Measurements from ENCODE around the gene MS4A18.

Gene MS4A18

GRCh38 chr11:60768202-60768601 is 43.7 kb downstream of the MS4A18 start:
- no peak for DNase-seq

DNA sequence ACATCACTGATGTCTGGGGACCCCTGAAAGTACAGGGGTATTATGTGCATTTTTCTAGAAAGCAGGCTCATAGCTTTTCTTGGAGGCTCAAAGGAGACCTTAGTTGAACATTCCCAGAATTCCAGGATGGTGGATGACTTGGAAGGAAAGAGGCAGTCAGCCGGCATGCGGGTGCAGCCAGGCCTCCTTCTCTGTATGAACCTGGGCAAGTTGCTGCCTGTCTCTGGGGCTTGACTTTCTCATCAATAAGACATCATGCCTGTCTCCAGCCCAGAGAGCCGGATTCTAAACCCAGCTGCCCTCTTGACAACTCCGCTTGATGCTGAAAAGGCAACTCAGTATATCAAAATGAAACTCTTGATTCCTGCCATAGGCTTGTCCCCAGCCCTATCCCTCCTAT is 44.8 kb downstream of the MS4A18 start:
- DNase-seq = no peak

DNA sequence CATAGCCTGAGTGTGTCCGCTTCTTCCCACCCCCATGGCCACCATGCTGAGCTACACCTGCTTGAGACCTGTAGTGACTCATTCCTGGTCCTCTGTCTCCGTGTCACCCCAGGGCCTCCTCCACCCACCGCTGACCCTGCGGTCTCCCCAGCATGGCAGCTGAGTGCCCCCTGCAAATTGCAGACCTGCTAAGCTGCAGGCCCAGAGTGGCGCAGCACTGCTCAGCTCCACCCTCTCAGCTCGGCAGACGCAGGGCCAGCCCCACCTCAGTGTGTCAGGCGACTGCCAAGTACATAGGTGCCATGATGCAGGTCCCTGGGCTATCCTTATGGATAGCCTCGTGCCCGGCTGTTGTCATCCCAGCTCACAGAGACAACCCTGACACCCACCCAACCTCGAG is 45.3 kb downstream of the MS4A18 start:
- DNase-seq = no peak

- no peak for DNase-seq
These were observed 46.6 kb downstream of the MS4A18 start for GRCh38 chr11:60771146-60771545.

DNA sequence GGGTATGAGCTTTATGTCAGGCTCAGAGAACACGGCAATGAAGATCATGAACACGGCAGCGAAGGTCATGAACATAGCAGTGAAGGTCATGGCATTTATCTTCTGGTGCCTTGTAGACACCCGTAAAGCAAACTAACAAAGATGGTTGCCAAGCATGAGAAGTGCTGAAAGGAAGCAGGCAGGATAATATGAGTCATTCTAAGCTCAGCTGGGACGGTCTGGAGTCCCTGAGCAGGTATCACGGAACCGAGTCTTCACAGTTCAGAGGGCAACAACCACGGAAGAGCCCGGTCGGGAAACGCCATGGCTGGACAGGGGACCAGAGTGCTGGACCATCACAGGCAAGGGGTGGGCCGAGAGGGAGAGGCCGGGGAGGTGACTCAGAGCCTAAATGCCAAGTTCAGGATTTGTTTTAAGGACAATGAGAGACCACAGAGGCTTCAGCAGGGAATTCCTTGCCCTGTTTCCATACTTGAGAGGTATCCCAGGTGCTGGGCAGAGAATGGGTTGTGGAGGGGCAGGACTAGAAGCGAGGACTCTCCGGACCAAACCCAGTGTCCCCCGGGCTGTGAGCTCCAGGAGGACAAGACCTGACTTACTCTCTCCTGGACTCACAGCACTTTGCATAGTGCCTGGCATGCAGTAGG is 47.5 kb downstream of the MS4A18 start:
- DNase-seq = no peak

DNA sequence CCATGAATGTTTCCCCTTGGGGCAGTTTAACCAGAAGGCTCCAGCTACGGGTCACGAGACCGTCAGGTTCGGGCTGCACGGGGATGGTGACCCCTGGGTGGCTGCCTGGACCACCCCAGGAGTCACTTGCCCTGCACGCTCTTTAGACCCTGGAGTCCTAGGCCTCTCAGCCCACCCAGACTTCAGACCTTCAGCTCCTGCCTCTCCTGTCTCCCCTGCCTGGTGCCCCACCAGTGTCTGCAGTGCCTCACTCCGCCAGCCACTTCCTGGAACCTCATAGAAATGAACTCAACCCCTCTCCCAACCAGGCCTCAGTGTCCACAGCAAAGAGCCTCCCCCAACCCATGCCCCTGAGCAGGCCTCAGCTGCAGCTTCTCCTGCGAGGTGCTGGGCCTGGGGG is 48.1 kb downstream of the MS4A18 start:
- DNase-seq = no peak

- DNase-seq = no peak
These were observed 50.2 kb downstream of the MS4A18 start for GRCh38 chr11:60774726-60775125.

- peak; percentile 81 to 83 for DNase-seq
These were observed 51.0 kb downstream of the MS4A18 start for GRCh38 chr11:60775420-60775961.

DNA sequence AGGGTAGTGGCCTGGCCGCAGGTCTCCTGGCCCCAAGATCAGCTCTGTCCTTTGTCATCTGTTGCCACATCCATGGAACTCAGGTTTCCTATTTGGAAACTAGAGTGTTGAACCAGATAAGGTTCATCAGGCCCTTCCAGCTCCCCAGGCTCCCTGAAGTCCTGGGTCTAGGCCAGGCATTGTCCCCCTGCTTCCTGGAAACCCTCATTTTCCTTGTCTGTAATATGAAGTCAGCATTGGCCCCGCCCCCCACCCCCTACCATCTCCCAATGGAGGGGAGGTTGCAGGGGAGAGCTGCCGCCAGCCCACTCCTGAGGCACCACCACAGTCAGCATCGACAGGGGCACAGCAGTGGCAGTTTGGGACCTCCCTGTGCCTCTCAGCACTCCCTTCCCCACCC is 51.6 kb downstream of the MS4A18 start:
- DNase-seq = no peak

DNA sequence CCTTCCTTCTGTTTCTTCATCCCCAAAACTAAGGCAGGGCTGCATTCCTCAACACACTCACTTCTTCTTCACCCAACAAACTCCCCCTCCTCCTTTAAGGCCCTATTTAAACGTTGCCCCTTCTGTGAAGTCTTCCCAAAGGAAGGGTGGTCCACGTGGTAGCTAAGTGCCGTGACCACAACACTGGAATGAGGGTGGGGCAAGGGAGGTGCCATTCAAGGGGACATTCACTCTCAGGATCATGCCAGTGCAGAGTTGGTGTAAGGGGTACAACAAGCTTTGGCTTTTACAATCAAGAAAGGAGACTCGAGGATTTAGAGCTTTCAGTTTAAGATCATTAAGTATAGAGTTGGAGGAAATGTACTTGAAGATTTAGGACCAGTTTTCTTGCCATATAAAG is 52.6 kb downstream of the MS4A18 start:
- DNase-seq = no peak

- no peak for DNase-seq
These were observed 53.1 kb downstream of the MS4A18 start for GRCh38 chr11:60777572-60777971.

DNA sequence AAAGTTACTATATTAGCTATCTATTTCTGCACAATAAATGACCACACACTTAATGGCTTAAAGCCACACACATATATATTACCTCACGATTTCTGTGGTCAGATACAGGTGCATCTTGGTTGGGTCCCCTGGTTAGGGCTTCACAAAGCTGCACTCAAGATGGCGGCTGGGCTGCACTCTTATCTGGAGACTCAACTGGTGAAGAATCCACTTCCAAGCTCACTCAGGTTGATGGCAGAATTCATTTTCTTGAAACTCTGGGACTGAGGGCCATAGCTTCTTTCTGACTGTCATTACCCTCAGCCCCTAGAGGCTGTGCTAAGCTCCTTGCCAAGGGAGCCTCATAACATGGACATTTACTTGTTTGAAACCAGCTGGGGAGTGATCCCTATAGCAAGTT is 55.5 kb downstream of the MS4A18 start:
- no peak for DNase-seq

- DNase-seq = no peak
These were observed 56.3 kb downstream of the MS4A18 start for GRCh38 chr11:60780774-60781173.

- DNase-seq = no peak
These were observed 56.9 kb downstream of the MS4A18 start for GRCh38 chr11:60781286-60781980.

DNA sequence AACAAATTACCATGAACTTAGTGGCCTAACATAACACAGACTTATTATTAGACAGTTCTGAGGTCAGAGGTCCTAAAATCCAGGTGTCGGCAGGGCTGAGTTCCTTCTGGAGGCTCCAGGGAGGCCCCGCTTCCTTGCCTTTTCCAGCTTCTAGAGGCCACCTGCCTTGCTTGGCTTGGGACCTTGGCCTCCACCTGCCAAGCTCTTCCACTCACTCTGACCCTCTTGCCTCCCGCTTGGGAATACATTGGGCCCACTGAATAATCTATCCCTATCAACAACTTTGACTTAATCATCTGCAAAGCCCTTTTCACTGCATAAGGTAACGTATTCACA is 57.4 kb downstream of the MS4A18 start:
- DNase-seq = no peak

DNA sequence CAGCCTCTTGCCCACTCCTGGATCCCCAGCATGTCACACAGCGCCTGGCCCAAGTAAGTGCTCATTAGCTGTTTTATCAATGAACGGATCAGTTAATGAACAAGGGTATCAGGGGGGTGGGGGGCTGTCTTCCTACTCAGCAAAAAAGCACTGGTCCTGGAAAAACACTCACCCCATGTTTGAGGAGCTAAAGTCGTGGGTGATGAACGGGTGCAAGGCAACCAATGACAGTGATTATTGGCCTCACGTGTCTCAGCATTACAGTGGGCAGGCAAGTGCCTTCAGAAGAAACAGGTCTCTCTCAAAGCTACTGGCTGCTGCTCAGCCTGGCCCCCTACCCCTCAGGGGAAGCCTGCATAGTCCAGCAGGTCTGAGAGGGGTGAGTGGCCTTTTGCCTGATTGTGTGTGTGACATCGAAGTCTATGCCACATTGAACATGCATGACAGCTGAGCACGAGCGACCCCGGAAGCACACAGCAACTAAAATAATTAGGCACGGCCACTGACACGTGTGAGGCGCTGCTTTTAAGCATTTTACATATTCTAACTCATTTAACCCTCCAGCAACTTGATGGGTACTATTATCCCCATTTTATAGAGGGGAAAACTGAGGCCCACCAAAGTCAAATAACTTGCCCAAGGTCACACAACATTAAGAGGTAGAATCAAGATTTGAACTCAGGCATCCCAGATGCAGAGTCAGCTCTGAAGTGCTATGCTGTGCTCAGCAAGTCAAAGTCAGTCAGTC is 58.0 kb downstream of the MS4A18 start:
- no peak for DNase-seq

GRCh38 chr11:60783141-60783484 is 58.6 kb downstream of the MS4A18 start:
- DNase-seq = no peak

GRCh38 chr11:60783911-60784310 is 59.4 kb downstream of the MS4A18 start:
- no peak for DNase-seq

DNA sequence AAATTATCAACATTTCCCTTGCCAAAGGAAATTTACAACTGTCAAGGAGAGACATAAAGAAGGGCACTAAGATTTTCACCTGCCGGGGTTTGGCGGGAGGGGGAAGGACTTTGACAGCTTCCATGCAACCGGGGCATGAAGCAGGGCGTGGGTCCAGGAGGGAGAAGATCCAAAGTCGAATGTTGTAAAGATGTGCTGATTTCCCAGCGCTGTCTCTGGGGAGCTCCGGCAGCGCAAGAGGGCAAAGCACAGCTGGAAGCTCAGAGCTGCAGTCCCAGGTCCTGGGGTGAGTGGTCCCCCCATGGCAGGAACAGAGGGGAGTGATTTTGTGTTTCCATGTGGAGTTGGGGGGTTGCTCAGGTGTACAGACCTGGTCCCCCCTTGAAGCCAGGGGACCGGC is 60.6 kb downstream of the MS4A18 start, which contains the start of gene MS4A10:
MS4A10 (plus strand) TSS at position 198 of the 400 bp plus-strand sequence. CDS start 5,003 bp downstream, outside the sequence.
- DNase-seq = no peak

DNA sequence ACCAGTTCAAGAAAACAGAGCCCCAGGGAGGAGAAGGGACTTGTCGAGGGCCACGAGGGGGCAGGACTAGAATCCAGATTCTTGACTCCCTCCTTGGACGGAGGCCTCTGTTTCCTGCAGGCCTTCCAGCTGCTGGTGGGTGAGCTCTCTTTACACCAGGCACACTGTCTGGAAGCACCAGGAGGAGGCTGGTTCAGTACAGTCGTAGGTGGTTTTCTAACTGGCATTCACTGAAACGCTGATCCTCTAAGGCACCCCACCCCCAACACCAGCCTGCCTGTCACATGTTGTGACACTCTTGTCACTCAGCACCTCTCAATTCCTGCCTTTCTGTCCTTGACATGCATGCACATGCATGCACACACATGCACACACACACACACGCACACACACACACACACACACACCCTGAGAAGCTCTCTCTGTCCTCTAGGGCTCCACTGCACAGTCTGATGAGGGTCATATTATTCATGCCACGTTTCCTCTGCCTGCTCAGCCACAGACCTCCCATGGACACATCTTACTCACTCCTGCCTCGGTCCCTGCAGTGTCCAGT is 61.4 kb downstream of the MS4A18 start:
- no peak for DNase-seq

DNA sequence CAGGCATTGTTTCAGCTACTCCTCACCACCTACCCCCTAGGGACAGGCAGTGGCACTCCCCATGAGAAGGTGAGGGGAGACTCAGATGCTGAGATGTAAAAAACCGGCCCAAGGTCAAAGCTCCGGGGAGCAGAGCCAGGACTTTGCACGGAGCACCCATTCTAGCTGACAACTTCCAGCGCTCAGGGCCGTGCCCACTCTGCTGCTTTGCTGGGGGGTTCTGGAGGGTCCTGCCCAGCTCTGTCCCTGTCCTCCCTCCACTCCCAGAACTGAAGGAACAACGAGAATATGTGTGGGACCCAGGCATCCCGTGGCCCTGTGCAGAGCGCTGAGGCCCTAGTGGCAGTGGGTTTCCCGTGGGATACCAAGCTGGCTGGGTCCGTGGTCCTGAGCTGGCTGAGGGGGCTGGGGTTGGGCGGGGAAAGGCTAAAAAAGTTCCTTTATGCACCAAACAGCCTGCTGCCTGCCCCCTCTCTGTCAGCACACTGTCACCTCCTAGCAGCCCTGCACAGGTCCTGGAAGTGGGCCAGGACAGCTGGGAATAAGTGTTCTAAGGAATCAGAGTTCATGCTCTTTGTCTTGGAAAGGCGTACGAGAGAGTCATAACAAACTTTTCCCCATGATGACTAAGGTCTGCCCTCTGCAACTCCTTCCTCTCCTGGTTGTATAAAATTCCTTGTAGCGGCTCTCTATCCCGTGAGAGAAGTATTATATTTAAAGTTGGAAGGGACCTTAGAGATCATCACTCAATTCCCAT is 62.5 kb downstream of the MS4A18 start:
- no peak for DNase-seq

GRCh38 chr11:60788401-60789125 is 64.0 kb downstream of the MS4A18 start:
- no peak for DNase-seq
